Fibroblast of mammary gland (primary cell): ENCODE results near the gene HLA-DRA.

ENCODE experiments used
- DNase-seq: peaks from one replicate; pipeline ENCODE4 v3.0.0-alpha.2; 2010; ENCODE audit warnings: low read depth
- H3K4me3 ChIP-seq: 2 replicates; pipeline ENCODE4 v1.5.1; 2011; ENCODE audit warnings: low read depth, mild to moderate bottlenecking, low read length, moderate library complexity; ENCODE audit not compliant: control insufficient read depth
- CTCF ChIP-seq: conservative IDR thresholded peaks from 2 replicates; pipeline ENCODE4 v1.5.1; 2011; ENCODE audit warnings: low read depth, low read length, inconsistent platforms; ENCODE audit not compliant: control insufficient read depth, insufficient read depth

HLA-DRA gene

GRCh38 chr6:32439602-32440214 is at the start of gene HLA-DRA:
Gene HLA-DRA, plus strand, starts transcription at chr6:32439887. Its CDS starts 64 bp downstream, at chr6:32439951.
- no peak within 1 kb of the TSS for H3K4me3 ChIP-seq
- DNase-seq = peak; percentile 59
- no peak for TF ChIP-seq CTCF

GRCh38 chr6:32391505-32391904 is 48.2 kb upstream of the HLA-DRA start:
- TF ChIP-seq CTCF = no peak
- DNase-seq = no peak
- no peak overlapping the region for H3K4me3 ChIP-seq

GRCh38 chr6:32393665-32394420 is 45.8 kb upstream of the HLA-DRA start:
- no peak overlapping the region for H3K4me3 ChIP-seq
- peak; percentile 1 for TF ChIP-seq CTCF
- DNase-seq = peak; percentile 50

GRCh38 chr6:32396028-32396427 is 43.7 kb upstream of the HLA-DRA start:
- no peak overlapping the region for H3K4me3 ChIP-seq
- no peak for TF ChIP-seq CTCF
- DNase-seq = no peak

GRCh38 chr6:32397252-32397920 is 42.3 kb upstream of the HLA-DRA start:
- peak; percentile 3 for DNase-seq
- no peak for TF ChIP-seq CTCF
- no peak overlapping the region for H3K4me3 ChIP-seq

- TF ChIP-seq CTCF = no peak
Measured at GRCh38 chr6:32401284-32401963, 38.3 kb upstream of the HLA-DRA start.

More at GRCh38 chr6:32401284-32401963, 38.3 kb upstream of the HLA-DRA start:
- DNase-seq = no peak
- H3K4me3 ChIP-seq = no peak overlapping the region
